WI38 (cell line): Measurements from ENCODE around the gene KRTAP9-8.
"Not testable (repeated sequence)": the region's sequence is repeated elsewhere in the genome, so short reads cannot be mapped to it uniquely, and the experiment has no call there.

Experiments
- H3K4me3 ChIP-seq: 2 replicates; pipeline ENCODE4 v1.5.1; 2011; ENCODE audit warnings: low read depth, mild to moderate bottlenecking, control low read depth, low read length
- CTCF ChIP-seq: IDR thresholded peaks from 2 replicates; pipeline ENCODE4 v1.5.1; 2012; ENCODE audit warnings: low read depth, mild to moderate bottlenecking, control low read depth, low read length

Gene KRTAP9-8

DNA sequence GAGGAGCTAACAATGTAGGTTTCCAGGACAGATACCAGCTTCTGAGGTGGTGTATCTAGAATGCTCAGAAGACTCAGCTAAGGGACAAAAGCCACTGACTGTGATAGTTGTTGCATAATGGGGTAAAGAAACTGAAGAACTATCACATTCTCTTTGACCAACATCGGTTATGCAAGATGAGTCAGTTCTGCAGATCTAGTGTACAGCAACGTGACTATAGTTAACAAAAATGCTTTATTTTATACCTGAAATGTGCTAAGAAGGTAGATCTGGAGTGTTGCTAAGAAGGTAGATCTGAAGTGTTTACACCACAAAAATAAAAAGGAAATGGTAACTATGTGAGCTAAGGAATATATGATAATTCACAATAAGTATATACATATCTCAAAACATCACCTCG, 29.9 kb downstream of the KRTAP9-8 start:
- H3K4me3 ChIP-seq: no peak overlapping the region
- TF ChIP-seq CTCF: no peak

DNA sequence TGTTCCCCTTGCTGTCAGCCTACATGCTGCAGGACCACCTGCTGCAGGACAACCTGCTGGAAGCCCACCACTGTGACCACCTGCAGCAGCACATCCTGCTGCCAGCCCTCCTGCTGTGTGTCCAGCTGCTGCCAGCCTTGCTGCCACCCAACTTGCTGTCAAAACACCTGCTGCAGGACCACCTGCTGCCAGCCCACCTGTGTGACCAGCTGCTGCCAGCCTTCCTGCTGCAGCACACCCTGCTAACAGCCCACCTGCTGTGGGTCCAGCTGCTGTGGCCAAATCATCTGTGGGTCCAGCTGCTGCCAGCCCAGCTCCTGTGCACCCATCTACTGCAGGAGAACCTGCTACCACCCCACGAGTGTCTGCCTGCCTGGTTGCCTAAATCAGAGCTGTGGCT, 33.5 kb downstream of the KRTAP9-8 start:
- H3K4me3 ChIP-seq: not testable (repeated sequence)

DNA sequence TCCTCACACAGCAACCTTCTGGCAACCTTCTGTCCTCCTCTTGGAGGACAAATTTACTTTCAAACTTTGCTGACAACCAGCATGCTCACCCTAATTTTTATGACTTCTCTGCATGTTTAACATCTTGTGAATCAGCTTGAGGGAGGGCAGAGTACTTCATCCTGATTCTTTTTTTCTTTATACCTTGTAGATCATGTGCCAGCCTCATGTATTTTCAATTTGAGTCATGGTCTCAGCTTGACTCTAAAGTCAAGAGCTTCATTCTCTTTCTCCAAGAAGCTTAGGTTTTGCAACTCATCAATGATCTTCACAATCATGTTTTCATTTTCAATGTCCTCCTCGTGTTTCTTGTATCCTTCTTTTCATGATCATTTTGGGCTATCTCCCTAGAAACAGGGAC, 34.1 kb downstream of the KRTAP9-8 start:
- no peak overlapping the region for H3K4me3 ChIP-seq
- TF ChIP-seq CTCF: no peak

- not testable (repeated sequence) for H3K4me3 ChIP-seq
These were observed 37.9 kb downstream of the KRTAP9-8 start, which contains the start of gene KRTAP9-7 for GRCh38 chr17:41275648-41276190. Gene KRTAP9-7, plus strand, starts transcription at chr17:41275698. Its CDS starts 0 bp downstream, at chr17:41275698.

DNA sequence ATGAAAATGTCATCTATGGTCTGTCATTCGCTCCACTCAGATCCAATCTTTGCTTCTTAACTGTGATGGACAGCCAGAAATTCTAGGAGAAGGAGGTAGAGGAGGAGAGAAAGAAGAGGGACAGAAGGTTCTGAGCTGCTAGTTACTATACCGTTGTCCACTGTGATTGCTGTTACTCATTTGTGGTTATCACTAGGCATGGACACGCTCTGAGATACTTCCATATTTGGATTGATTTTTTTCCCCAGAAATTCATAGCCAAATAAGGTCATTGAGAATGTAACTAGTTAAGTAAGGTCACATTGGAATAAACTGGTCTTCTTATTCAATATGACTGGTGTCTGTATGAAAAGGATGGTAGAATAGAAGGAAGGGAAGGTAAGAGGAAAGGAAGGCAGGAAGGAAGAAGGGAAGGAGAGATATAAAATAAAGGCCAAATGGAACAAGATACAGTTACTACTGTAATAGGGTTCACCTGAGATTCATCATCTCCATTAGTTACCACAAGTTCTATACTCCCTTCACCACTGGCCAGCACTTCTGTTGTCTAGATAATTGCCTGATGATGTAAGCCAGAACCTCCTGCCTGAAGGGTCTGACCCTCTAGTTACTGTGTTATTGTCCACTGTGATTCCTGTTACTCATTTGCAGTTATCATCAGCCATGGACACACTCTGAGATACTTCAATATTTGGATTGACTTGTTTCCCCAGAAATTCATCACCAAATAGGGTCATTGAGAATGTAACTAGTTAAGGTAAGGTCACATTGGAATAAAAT, 40.6 kb downstream of the KRTAP9-8 start:
- no peak for TF ChIP-seq CTCF
- H3K4me3 ChIP-seq: no peak overlapping the region

- H3K4me3 ChIP-seq: no peak overlapping the region
- TF ChIP-seq CTCF: no peak
These were observed 46.2 kb downstream of the KRTAP9-8 start for GRCh38 chr17:41284043-41284442.

DNA sequence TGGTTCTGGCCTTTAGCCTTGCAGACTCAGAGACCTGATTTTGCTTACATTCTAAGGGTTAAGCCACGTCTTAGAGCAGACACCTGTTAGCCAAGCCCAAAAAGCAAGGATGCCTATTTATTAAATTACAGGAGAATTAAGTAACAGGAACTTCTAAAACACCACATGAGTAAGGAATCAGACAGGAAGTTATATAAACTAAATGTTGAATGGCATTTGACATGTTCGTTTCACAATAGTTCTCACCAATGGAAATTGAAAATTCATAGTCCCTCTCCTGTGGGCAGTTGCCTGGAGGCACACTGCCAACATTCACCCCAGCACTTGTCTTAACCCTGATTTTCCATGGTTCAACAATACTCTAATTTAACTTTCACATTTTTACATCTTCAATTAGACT, 46.7 kb downstream of the KRTAP9-8 start:
- H3K4me3 ChIP-seq: no peak overlapping the region
- no peak for TF ChIP-seq CTCF

DNA sequence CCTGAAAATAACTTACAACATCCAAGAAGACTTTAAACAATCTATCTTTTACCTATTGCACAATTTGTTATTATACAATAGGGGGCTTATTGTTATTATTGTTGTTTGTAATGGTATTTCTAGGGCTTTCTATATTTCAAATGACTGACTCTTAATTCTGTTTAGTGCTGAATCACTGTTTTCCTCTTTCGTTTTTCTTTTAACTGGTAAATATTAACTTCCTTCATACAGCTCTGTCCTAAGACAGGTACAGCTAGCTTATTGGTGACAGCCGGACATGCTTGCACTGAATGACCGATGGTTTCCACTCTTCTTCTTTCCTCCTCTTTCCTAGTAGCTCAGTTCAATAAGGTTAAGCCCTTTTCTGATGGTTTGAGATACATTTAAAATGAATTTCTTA, 49.3 kb downstream of the KRTAP9-8 start:
- TF ChIP-seq CTCF: no peak

More for the DNA sequence above, 49.3 kb downstream of the KRTAP9-8 start:
- H3K4me3 ChIP-seq: no peak overlapping the region
